ENCODE measurements around the gene LY6G5B. TPM values are rescaled to one million over a fixed set of nuclear protein-coding genes. Genes with fewer than 3 reads are reported as not detected.

Gene LY6G5B
- polyA plus RNA-seq, 1 of the 3 experiments (the other 2 are of a cell fraction) = 12.7 TPM

- no peak for TF ChIP-seq RFX5 (IDR thresholded peaks at IDR 0.05; ENCODE audit: low read length)
- TF ChIP-seq RAD21 (IDR thresholded peaks at IDR 0.05; ENCODE audit: low read length) = no peak
- TF ChIP-seq ELF1 (IDR thresholded peaks at IDR 0.05) = no peak
- TF ChIP-seq EP300 (IDR thresholded peaks at IDR 0.05; ENCODE audit: borderline replicate concordance in 1 of 2, low read depth in 1 of 2, low read length in 1 of 2) = no peak
- TF ChIP-seq MEF2A (IDR thresholded peaks at IDR 0.05; ENCODE audit: borderline replicate concordance, low read depth) = no peak
- no peak for TF ChIP-seq JUND (IDR thresholded peaks at IDR 0.05)
- no peak for TF ChIP-seq GABPA (IDR thresholded peaks at IDR 0.05; ENCODE audit: low read depth)
- TF ChIP-seq, protein P1, sequence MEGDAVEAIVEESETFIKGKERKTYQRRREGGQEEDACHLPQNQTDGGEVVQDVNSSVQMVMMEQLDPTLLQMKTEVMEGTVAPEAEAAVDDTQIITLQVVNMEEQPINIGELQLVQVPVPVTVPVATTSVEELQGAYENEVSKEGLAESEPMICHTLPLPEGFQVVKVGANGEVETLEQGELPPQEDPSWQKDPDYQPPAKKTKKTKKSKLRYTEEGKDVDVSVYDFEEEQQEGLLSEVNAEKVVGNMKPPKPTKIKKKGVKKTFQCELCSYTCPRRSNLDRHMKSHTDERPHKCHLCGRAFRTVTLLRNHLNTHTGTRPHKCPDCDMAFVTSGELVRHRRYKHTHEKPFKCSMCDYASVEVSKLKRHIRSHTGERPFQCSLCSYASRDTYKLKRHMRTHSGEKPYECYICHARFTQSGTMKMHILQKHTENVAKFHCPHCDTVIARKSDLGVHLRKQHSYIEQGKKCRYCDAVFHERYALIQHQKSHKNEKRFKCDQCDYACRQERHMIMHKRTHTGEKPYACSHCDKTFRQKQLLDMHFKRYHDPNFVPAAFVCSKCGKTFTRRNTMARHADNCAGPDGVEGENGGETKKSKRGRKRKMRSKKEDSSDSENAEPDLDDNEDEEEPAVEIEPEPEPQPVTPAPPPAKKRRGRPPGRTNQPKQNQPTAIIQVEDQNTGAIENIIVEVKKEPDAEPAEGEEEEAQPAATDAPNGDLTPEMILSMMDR (IDR thresholded peaks at IDR 0.05) = no peak
- no peak for TF ChIP-seq SIN3A (IDR thresholded peaks at IDR 0.05; ENCODE audit: borderline replicate concordance, low read depth, low read length)
- TF ChIP-seq, protein P2, sequence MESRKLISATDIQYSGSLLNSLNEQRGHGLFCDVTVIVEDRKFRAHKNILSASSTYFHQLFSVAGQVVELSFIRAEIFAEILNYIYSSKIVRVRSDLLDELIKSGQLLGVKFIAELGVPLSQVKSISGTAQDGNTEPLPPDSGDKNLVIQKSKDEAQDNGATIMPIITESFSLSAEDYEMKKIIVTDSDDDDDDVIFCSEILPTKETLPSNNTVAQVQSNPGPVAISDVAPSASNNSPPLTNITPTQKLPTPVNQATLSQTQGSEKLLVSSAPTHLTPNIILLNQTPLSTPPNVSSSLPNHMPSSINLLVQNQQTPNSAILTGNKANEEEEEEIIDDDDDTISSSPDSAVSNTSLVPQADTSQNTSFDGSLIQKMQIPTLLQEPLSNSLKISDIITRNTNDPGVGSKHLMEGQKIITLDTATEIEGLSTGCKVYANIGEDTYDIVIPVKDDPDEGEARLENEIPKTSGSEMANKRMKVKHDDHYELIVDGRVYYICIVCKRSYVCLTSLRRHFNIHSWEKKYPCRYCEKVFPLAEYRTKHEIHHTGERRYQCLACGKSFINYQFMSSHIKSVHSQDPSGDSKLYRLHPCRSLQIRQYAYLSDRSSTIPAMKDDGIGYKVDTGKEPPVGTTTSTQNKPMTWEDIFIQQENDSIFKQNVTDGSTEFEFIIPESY (IDR thresholded peaks at IDR 0.05; ENCODE audit: borderline replicate concordance, low read depth) = no peak
- no peak for TF ChIP-seq NFIC (IDR thresholded peaks at IDR 0.05; ENCODE audit: borderline replicate concordance)
- no peak for TF ChIP-seq NRF1 (IDR thresholded peaks at IDR 0.05; ENCODE audit: low read depth, low read length)
- no peak for TF ChIP-seq FOXJ3 (CRISPR knock-in tag; IDR thresholded peaks at IDR 0.05)
- no peaks in the 10 kb centered on the region for H4K20me1 ChIP-seq (ENCODE audit: insufficient read depth)
- no peaks in the 10 kb centered on the region for H3K9me2 ChIP-seq
- no peak overlapping the region for H3K4me3 ChIP-seq (ENCODE audit: low read depth in 2 of 2, low read length in 1 of 2)
- no peak overlapping the region for H2AFZ ChIP-seq (ENCODE audit: low read depth)
- no peaks in the 10 kb centered on the region; a peak in 1 of 4 replicates for H3K4me1 ChIP-seq (ENCODE audit: control insufficient read depth in 1 of 2, insufficient read depth in 2 of 2, low read depth in 1 of 2, low read length in 1 of 2)
- POLR2A ChIA-PET = no interaction called here
- H3K4me2 ChIP-seq = no peak overlapping the region
- H3F3A ChIP-seq (replicated peaks; ENCODE audit: insufficient read depth) = peaks cover 12% of the 10 kb centered on the region
- DNase-seq = no peak
- 94% methylated on average over 7 of the region's 10 CpGs for WGBS (ENCODE audit: low lambda C conversion rate)
- CTCF ChIA-PET = interaction anchor here (1.5 kb wide), 1 partner anchor 22 kb away, joined by 5 read pairs; the partner anchor contains the start of gene DDAH2
- no peaks in the 10 kb centered on the region for H3K9me3 ChIP-seq
- no peaks in the 10 kb centered on the region for H3K27me3 ChIP-seq (ENCODE audit: insufficient read depth)
- no peak overlapping the region for H3K27ac ChIP-seq (ENCODE audit: low read depth in 2 of 2, low read length in 1 of 2)
- no peak overlapping the region for H3K9ac ChIP-seq
- no peaks in the 10 kb centered on the region for H3K36me3 ChIP-seq (replicated peaks in 1 of 2; ENCODE audit: control insufficient read depth in 1 of 2, insufficient read depth in 2 of 2, low read length in 1 of 2)
- H3K79me2 ChIP-seq (ENCODE audit: insufficient read depth) = peaks cover 1% of the 10 kb centered on the region
These were observed 37.9 kb downstream of the LY6G5B start for GRCh38 chr6:31707701-31708100.

GRCh38 chr6:31708224-31708623 is 38.4 kb downstream of the LY6G5B start:
- no peak overlapping the region for H3K4me3 ChIP-seq (ENCODE audit: low read depth in 2 of 2, low read length in 1 of 2)
- H3K4me2 ChIP-seq = no peak overlapping the region
- no peaks in the 10 kb centered on the region for H3K27me3 ChIP-seq (ENCODE audit: insufficient read depth)
- no peaks in the 10 kb centered on the region for H3K36me3 ChIP-seq (replicated peaks in 1 of 2; ENCODE audit: control insufficient read depth in 1 of 2, insufficient read depth in 2 of 2, low read length in 1 of 2)
- H3K9ac ChIP-seq = no peak overlapping the region
- 93% methylated on average over 3 of the region's 3 CpGs for WGBS (ENCODE audit: low lambda C conversion rate)
- no peak overlapping the region for H2AFZ ChIP-seq (ENCODE audit: low read depth)
- no peak for DNase-seq
- no peak overlapping the region for H3K27ac ChIP-seq (ENCODE audit: low read depth in 2 of 2, low read length in 1 of 2)
- no peaks in the 10 kb centered on the region for H3K79me2 ChIP-seq (ENCODE audit: insufficient read depth)
- CTCF ChIA-PET = interaction anchor here (1.5 kb wide), 1 partner anchor 21 kb away, joined by 5 read pairs; the partner anchor contains the start of gene DDAH2
- H3K9me2 ChIP-seq = no peaks in the 10 kb centered on the region
- peaks cover 12% of the 10 kb centered on the region for H3F3A ChIP-seq (replicated peaks; ENCODE audit: insufficient read depth)
- no peaks in the 10 kb centered on the region; a peak in 1 of 4 replicates for H3K4me1 ChIP-seq (ENCODE audit: control insufficient read depth in 1 of 2, insufficient read depth in 2 of 2, low read depth in 1 of 2, low read length in 1 of 2)
- POLR2A ChIA-PET = no interaction called here
- no peaks in the 10 kb centered on the region for H4K20me1 ChIP-seq (ENCODE audit: insufficient read depth)
- H3K9me3 ChIP-seq = no peaks in the 10 kb centered on the region
- TF ChIP-seq RAD21 (IDR thresholded peaks at IDR 0.05; ENCODE audit: low read length) = no peak
- no peak for TF ChIP-seq MEF2A (IDR thresholded peaks at IDR 0.05; ENCODE audit: borderline replicate concordance, low read depth)
- TF ChIP-seq, protein P3, sequence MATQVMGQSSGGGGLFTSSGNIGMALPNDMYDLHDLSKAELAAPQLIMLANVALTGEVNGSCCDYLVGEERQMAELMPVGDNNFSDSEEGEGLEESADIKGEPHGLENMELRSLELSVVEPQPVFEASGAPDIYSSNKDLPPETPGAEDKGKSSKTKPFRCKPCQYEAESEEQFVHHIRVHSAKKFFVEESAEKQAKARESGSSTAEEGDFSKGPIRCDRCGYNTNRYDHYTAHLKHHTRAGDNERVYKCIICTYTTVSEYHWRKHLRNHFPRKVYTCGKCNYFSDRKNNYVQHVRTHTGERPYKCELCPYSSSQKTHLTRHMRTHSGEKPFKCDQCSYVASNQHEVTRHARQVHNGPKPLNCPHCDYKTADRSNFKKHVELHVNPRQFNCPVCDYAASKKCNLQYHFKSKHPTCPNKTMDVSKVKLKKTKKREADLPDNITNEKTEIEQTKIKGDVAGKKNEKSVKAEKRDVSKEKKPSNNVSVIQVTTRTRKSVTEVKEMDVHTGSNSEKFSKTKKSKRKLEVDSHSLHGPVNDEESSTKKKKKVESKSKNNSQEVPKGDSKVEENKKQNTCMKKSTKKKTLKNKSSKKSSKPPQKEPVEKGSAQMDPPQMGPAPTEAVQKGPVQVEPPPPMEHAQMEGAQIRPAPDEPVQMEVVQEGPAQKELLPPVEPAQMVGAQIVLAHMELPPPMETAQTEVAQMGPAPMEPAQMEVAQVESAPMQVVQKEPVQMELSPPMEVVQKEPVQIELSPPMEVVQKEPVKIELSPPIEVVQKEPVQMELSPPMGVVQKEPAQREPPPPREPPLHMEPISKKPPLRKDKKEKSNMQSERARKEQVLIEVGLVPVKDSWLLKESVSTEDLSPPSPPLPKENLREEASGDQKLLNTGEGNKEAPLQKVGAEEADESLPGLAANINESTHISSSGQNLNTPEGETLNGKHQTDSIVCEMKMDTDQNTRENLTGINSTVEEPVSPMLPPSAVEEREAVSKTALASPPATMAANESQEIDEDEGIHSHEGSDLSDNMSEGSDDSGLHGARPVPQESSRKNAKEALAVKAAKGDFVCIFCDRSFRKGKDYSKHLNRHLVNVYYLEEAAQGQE (IDR thresholded peaks at IDR 0.05; ENCODE audit: low read depth, low read length) = no peak
- no peak for TF ChIP-seq RXRA (IDR thresholded peaks at IDR 0.05; ENCODE audit: borderline replicate concordance, low read depth)
- TF ChIP-seq, protein P1 (IDR thresholded peaks at IDR 0.05) = no peak
- TF ChIP-seq PBX3 (IDR thresholded peaks at IDR 0.05) = no peak

Data from SK-N-SH (cell line).